Esophagus muscularis mucosa (tissue), 4 donors: ENCODE data around the gene APOF. TPM values are rescaled to one million over a fixed set of nuclear protein-coding genes. Genes with fewer than 3 reads are reported as not detected.

ENCODE experiments used
- DNase-seq: peaks from one replicate; pipeline ENCODE4 v3.0.0-alpha.2; 2017; ENCODE audit errors: extremely low spot score
- H3K27ac ChIP-seq, 4 donors: fragments of 200-600 bp; sonication (generic); replicated peaks in 1 of 4; 1 replicate in 3 of 4; 2 replicates in 1 of 4; pipeline ENCODE4 v1.5.1; 2016 to 2019; ENCODE audit warnings: mild to moderate bottlenecking in 1 of 4
- H3K27me3 ChIP-seq, 4 donors: fragments of 200-600 bp; sonication (generic); one replicate each; pipeline versions ENCODE4 v1.5.1 to v1.6.0; 2016 to 2019
- H3K36me3 ChIP-seq, 4 donors: fragments of 200-600 bp; sonication (generic); one replicate each; pipeline ENCODE4 v1.5.1; 2016 to 2019
- H3K4me1 ChIP-seq, 4 donors: fragments of 200-600 bp; sonication (generic); one replicate each; pipeline ENCODE4 v1.5.1; 2016 to 2019
- H3K4me3 ChIP-seq, 4 donors: fragments of 200-600 bp; sonication (generic); 1 replicate in 2 of 4; 2 replicates in 2 of 4; pipeline ENCODE4 v1.5.1; 2016 to 2019; ENCODE audit warnings: mild to moderate bottlenecking in 4 of 4, moderate library complexity in 1 of 4
- H3K9me3 ChIP-seq, 4 donors: fragments of 200-600 bp; sonication (generic); 1 replicate in 3 of 4; 2 replicates in 1 of 4; pipeline ENCODE4 v1.5.1; 2016 to 2019
- CTCF ChIP-seq, 3 experiments: fragments of 200-600 bp in 2 of 3; fragments of 450-650 bp in 1 of 3; sonication (generic) in 2 of 3; IDR thresholded peaks; one replicate each; pipeline ENCODE4 v1.5.1; 2017 to 2019; ENCODE audit warnings: antibody characterized with exemption in 3 of 3, mild to moderate bottlenecking in 2 of 3, moderate library complexity in 1 of 3
- EP300 ChIP-seq: sonication (generic); formaldehyde crosslinking; IDR thresholded peaks from one replicate; pipeline ENCODE4 v1.6.1; 2017; ENCODE audit warnings: antibody characterized with exemption
- POLR2A ChIP-seq: fragments of 450-650 bp; IDR thresholded peaks from one replicate; pipeline ENCODE4 v1.6.1; 2017; ENCODE audit warnings: antibody characterized with exemption, moderate library complexity, mild to moderate bottlenecking, low read depth
- POLR2AphosphoS5 ChIP-seq, 2 donors: sonication (generic); formaldehyde crosslinking; IDR thresholded peaks; one replicate each; pipeline ENCODE4 v1.6.1; 2017; ENCODE audit warnings: antibody characterized with exemption in 2 of 2
- WGBS: methylation state at CpG from one replicate; pipeline ENCODE4 v1.1.5; 2018; 5-methylcytosine and 5-hydroxymethylcytosine counted together
- intact Hi-C: fragments of 100-400 bp; cut with DNase I; formaldehyde crosslinking; loops from one replicate; pipeline ENCODE4 v1.15.1; 2023
- total RNA-seq, 4 donors: library from RNA; depleted of rRNA; stranded (reverse); fragments of >200 nt; gene quantifications; one replicate each; pipeline versions ENCODE4 v1.1.0 to v1.2.1, GENCODE V29; 2016

The APOF gene
- total RNA-seq, 4 donors from 2014 or later: not detected

GRCh38 chr12:56361487-56362129 is 1.0 kb downstream of the APOF start:
- WGBS: 92% methylated on average over 4 of the region's 8 CpGs
- DNase-seq: no peak
- Histone ChIP-seq H3K9me3 (no peaks in the 10 kb centered on the region), H3K36me3 (peaks cover 0 to under 1% (median 0%) of the 10 kb centered on the region in 4 donors), H3K4me3 (no peak overlapping the region), H3K27me3 (no peaks in the 10 kb centered on the region), H3K27ac (peak overlapping the region in 1 of 4 donors; percentile 93), H3K4me1 (peaks cover 13 to 32% (median 28%) of the 10 kb centered on the region in 4 donors)
- TF ChIP-seq CTCF (IDR thresholded peaks at IDR 0.05) (no peak), EP300 (no peak), POLR2A (no peak), POLR2AphosphoS5 (IDR thresholded peaks at IDR 0.05) (no peak)
- intact Hi-C loops: loop anchor here (5.0 kb wide), 1 partner anchor 101 kb away; no protein-coding TSS in a partner anchor

GRCh38 chr12:56359851-56360767 is 2.5 kb downstream of the APOF start, which contains the start of gene STAT2:
Gene STAT2 (minus strand): TSS chr12:56360107. CDS start chr12:56356571, 3,536 bp downstream.
- H3K36me3 ChIP-seq: peaks cover 9 to 15% (median 14%) of the 10 kb centered on the region in 4 donors
- peak within 1 kb of the TSS; percentile 71 to 86 (median 80) for H3K4me3 ChIP-seq
- H3K27ac ChIP-seq: peak within 1 kb of the TSS; percentile 91 to 94 (median 92)
- no peaks in the 10 kb centered on the region for H3K27me3 ChIP-seq
- TF ChIP-seq EP300: no peak
- peak; percentile 66 for TF ChIP-seq POLR2A
- peak; percentile 84 to 94 for TF ChIP-seq POLR2AphosphoS5 (IDR thresholded peaks at IDR 0.05)
- peak in 1 of 3 experiments; percentile 13 for TF ChIP-seq CTCF (IDR thresholded peaks at IDR 0.05)
- H3K4me1 ChIP-seq: peaks cover 13 to 32% (median 28%) of the 10 kb centered on the region in 4 donors
- peak; percentile 100 for DNase-seq
- H3K9me3 ChIP-seq: no peaks in the 10 kb centered on the region
- intact Hi-C loops: loop anchor here (5.0 kb wide), 1 partner anchor 102 kb away; no protein-coding TSS in a partner anchor
- 1% methylated on average over 31 of the region's 54 CpGs for WGBS

- Histone ChIP-seq H3K9me3 (no peaks in the 10 kb centered on the region), H3K4me3 (peak overlapping the region; percentile 71 to 86 (median 80)), H3K36me3 (peaks cover 20 to 27% (median 25%) of the 10 kb centered on the region in 4 donors), H3K27ac (peak overlapping the region; percentile 91 to 94 (median 92)), H3K4me1 (peaks cover 13 to 32% (median 28%) of the 10 kb centered on the region in 4 donors), H3K27me3 (no peaks in the 10 kb centered on the region)
- intact Hi-C loops: no loop called here
- DNase-seq: no peak
- no peak for TF ChIP-seq POLR2A
- no peak for TF ChIP-seq EP300
- TF ChIP-seq POLR2AphosphoS5 (IDR thresholded peaks at IDR 0.05): peak in 1 of 2 donors; percentile 35
- no peak for TF ChIP-seq CTCF (IDR thresholded peaks at IDR 0.05)
- 5% methylated on average over 1 of the region's 1 CpG for WGBS
Observed at GRCh38 chr12:56358836-56359532, 3.7 kb downstream of the APOF start.

- Histone ChIP-seq H3K9me3 (no peaks in the 10 kb centered on the region), H3K4me3 (no peak overlapping the region), H3K4me1 (no peaks in the 10 kb centered on the region), H3K36me3 (peaks cover 82 to 100% (median 98%) of the 10 kb centered on the region in 4 donors), H3K27ac (no peak overlapping the region), H3K27me3 (no peaks in the 10 kb centered on the region)
- TF ChIP-seq CTCF (IDR thresholded peaks at IDR 0.05) (no peak), POLR2A (no peak), POLR2AphosphoS5 (IDR thresholded peaks at IDR 0.05) (no peak)
- intact Hi-C loops: no loop called here
- no CpG with 5 or more reads among the region's 2 CpGs for WGBS
- no peak for DNase-seq
Observed at GRCh38 chr12:56351325-56351724, 11.3 kb downstream of the APOF start.
